SK-N-DZ (cell line): ENCODE measurements around the gene CLPSL1. TPM values are rescaled to one million over a fixed set of nuclear protein-coding genes. Genes with fewer than 3 reads are reported as not detected.
"Not testable (repeated sequence)": the region's sequence is repeated elsewhere in the genome, so short reads cannot be mapped to it uniquely, and the experiment has no call there.

Experiments
- DNase-seq: peaks from one replicate; pipeline ENCODE4 v3.0.0-alpha.2; 2015; ENCODE audit warnings: low spot score
- polyA plus RNA-seq, 2 experiments: library from polyadenylated mRNA; depleted of rRNA; stranded (reverse); fragments of >200 nt; gene quantifications; 2 replicates each; pipeline ENCODE4 v1.2.3, GENCODE V29; 2014

CLPSL1 gene, protein sequence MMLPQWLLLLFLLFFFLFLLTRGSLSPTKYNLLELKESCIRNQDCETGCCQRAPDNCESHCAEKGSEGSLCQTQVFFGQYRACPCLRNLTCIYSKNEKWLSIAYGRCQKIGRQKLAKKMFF
- not detected in 2 replicates for polyA plus RNA-seq (2014; cell fraction: cytosol; rRNA removed)
- polyA plus RNA-seq (2014; cell fraction: nucleus; rRNA removed) = not detected in 2 replicates

DNA sequence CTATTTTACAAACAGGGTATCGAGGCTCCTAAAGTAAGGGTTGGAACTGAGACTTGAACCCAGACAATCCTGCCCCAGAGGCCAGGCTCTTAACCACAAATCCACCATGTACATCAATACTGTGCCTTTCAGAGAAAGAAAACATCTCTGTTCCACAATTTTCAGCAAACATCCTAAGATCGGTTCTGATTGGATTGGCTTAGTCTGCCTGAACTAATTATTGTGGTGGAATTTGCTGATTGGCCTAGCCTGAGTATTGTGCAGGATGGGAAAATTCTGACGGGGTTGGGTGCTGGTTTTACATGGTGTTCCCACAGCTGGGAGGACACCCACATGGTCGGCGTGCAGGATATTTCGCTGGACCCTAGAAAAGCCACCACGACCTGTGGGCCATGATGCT, at the start of gene CLPSL1:
CLPSL1 (plus strand) TSS at position 301 of the 400 bp plus-strand sequence; CDS start at position 393, 92 bp downstream.
- no peak for DNase-seq

DNA sequence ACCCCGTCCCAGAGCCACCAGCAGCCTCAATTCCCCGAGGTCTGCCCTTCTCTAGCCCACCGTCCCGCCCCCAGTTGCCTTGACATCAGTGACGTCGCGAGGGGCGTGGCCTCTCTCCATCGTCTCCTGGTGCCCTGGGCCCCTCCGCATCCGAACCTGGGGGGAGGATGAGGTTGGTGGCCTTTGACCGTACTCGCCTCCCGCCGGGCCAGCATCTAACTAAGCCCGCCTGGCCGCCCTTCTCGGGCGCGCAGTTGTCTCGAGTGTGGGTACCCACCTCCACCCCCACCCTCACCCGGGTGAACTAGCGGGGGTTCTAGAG, 49.4 kb upstream of the CLPSL1 start:
- DNase-seq = peak; percentile 95

DNA sequence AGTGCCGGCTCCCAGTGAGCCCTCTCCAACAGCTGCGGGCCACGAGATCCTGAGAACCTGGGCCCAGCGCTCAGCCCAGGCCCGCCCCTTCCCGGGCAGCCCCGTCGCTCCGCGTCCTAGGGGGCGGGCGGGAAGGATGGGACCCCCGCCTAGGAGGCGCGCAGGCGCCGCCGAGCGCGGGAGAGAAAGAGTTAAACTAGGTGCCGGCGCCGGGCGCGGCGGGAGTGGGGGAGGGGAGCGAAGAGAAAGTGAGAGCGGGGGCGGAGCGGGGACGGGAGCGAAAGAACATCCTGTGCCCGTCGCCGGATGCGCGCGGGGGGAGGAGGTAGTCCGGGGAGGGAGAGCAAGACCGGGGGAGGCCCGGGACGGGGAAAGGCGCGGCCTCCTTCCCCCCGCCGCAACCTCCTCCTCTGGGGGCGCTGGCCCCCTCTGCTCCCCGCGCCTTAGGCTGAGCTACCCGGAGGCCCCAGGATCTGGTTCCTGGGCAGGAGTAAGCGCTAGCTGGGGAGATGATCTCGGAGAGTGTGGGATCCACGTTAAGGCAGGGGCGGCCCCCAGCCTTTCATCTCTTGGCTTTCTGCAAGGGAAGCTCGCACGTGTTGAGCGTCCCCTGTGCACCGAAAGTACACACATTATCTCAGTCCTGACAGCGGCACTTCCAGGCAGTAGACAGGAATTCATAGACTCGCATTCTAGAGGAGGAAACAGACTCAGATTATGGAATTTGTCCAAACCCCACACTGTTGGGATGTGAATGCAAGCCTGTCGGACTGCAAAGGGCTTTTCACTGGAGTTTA, 48.9 kb upstream of the CLPSL1 start:
- DNase-seq = peak; percentile 90

DNA sequence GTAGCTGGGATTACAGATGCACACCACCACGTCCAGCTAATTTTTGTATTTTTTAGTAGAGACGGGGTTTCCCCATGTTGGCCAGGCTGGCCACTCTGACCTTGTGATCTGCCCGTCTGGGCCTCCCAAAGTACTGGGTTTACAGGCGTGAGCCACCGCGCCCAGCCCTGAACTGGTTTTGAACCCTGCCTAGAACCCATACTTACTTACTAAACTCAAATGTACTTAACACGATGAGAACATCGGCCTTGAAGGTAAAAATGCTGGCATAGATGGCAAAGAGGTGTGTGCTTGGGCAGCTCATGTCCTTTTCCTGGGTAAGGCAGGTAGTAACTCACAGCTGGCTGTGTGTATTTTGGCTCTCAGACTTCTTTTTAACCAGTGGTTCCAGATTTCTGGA, 47.2 kb upstream of the CLPSL1 start:
- DNase-seq = no peak

DNA sequence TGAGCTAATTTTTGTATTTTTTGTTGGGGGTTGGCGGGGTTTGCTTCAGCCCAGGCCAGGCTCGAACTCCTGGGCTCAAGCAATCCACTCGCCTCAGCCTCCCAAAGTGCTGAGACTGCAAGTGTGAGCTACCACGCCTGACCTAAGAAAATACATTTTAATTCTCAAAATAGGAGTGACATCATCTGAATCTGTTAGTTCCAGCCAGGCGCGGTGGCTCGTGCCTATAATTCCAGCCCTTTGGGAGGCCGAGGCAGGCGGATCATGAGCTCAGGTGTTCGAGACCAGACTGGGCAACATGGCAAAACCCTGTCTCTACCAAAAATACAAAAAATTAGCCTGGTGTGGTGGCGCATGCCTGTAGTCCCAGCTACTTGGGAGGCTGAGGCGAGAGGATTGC, 46.5 kb upstream of the CLPSL1 start:
- not testable (repeated sequence) for DNase-seq

DNA sequence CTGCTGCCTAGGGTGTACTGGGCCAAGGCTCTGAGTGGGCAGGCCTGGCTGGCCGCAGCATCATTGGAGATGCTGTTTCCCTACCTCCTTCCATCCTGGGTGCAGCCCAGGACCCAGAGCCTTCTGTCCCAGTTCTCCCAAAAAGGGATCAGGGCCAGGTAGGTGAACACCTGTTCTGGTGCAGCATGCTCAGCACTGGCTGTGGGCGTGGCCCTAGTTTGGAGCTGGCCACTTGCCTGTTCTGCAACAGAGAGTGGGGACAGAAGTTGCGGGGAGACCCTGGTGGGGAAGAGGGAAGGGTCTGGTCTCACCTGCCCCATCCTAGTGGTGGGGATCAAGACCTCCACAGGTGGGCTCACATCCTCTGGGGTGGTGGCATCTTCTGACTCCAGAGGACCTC, 45.4 kb upstream of the CLPSL1 start:
- DNase-seq = no peak

DNA sequence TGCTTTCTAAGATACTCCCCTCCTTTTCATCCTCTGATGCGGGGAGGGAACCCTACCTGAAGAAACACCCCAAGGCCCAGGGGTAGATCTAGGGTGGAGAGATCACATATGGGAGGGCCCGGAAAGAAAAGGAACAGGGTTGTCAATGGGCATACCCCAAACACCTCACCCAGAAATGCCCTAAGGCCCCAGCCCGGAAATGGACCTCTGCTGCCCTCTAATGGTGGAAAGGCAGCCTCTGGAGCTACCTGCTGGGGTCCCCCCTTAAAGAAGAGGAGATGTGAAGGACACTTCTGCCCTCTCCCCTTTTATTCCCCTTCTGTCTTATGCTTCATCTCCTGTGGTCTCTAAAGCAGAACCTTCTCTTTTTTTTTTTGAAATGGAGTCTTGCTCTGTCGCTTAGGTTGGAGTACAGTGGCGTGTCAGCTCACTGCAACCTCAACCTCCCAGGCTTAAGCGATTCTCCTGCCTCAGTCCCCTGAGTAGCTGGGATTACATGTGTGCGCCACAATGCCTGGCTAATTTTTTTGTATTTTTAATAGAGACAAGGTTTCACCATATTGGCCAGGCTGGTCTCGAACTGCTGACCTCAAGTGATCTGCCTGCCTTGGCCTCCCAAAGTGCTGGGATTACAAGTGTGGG, 44.4 kb upstream of the CLPSL1 start:
- peak; percentile 78 for DNase-seq

DNA sequence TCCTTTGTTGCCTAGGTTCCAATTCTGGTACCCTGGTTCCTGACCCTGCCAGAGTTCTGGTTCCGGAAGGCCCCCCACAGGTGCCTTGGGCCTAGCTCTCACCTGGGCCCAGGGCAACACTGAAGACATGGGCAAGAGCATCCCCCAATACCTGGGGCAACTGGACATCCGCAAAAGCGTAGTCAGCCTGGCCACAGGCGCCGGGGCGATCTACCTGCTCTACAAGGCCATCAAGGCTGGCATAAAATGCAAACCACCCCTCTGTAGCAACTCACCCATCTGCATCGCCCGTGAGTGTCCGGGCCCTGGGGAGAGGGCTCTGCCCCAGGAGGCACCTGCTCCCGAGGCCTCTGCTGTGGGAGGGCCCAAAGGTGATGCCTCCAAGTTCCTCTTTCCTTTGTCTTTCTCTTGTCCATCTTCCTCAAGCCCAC, 43.8 kb upstream of the CLPSL1 start, which contains the start of gene ARMC12:
ARMC12 (plus strand) TSS at position 51 of the 431 bp plus-strand sequence; CDS start at position 128, 77 bp downstream.
- DNase-seq = no peak

DNA sequence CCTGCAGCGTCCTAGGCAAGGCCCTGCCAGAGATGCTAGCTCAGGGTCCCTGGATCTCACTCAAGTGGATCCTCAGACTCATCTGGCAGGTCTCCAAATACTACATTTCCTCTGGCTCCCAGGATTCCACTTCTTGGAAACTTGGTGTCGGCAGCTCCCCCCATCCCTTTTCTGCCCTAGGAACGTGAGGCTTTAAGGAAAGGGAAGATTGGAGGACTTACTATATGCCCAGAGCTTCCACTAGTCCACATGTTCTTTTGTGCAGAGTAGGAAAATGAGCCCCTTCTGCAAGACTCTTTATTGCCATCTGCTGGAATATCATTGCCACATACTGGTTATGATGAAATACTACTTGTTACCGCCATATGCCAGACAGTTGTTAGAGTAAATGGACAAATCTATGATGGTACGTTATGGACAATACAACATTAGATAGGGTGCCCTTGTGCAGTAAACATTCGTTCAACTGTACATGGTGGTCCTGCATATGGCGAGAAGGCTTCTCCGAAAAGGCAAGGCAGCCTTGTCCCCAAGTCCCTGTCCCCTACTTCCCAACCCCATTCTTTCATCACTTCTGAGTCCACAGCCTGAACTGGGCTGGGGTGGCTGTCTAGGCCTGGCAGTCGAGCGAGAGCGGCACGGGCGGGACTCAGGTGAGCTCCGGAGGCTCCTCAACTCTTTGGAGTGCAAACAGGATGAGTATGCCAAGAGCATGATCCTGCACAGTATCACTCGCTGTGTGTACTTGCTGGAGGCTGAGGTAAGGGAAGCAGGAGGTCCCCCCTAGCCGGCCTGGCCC, 43.2 kb upstream of the CLPSL1 start:
- peak; percentile 87 for DNase-seq

DNA sequence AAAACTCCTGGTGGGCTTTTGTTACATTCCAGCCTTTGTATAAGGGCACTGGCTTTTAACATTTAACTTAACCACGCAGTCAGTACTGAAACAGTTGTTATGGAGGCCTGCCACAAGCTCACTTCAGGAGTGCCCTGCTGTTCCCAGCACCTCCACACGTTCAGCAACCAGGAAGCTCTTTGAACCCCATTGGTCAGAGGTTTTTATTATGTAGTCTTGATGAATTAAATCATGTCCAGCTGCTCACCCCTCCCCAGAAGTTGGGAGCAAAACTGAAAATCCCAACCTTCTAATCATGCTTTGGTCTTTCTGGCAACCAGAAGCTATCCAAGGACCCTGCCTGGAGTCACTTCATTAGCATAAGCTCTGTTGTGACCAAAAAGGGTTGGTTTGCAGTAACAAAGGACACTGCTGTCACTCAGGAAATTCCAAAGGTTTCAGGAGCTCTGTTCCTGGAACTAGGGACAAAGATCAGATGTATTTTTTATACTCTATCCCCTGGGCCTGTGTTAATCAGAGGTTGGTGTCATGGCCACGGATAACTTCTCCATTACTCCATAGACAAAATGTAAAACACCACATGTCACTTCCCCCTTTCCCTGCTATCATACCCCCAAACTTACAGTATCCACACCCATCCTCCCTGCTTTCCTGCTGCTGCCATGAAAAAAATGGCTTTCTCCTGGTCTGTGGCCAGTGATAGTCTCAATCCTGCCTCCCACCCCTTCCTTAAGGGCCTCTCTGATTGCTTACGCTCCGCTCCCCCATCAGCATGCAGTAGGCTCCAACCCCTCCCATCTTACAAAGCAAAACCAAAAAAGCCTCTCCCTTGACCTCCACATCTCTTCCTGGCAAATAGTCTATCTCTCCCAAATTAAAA, 40.9 kb upstream of the CLPSL1 start:
- no peak for DNase-seq

DNA sequence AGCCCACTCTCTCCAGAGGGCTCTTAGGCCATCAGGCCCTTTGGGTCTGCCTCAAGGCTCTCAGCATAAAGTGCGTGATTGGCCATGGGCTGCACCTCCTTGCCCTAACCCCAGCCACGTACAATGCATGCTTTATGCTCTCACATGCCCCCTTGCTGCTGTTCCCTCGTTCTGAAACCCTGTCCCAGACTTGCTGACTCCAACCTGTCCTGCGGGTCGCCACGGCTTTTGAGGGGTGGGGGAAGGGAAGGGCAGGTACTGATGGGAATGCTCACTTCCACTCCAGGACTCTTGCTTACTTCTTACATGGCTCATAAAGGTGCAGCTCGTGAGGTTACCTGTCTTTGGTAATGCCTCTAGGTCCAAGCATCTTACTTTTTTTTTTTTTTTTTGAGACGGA, 38.0 kb upstream of the CLPSL1 start:
- no peak for DNase-seq

DNA sequence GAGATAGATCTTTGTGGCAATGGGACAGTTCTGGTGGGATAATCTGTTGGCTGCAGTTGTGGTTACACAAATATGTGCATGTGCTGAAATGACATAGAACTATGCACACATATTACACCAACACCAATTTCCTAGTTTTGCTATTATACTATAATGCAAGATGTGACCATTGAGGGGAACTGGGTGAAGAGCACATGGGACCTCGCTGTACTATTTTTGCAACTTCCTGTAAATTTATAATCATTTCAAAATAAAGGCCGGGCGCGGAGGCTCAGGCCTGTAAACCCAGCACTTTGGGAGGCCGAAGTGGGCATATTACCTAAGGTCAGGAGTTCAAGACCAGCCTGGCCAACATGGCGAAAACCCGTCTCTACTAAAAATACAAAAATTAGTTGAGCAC, 35.3 kb upstream of the CLPSL1 start:
- no peak for DNase-seq

DNA sequence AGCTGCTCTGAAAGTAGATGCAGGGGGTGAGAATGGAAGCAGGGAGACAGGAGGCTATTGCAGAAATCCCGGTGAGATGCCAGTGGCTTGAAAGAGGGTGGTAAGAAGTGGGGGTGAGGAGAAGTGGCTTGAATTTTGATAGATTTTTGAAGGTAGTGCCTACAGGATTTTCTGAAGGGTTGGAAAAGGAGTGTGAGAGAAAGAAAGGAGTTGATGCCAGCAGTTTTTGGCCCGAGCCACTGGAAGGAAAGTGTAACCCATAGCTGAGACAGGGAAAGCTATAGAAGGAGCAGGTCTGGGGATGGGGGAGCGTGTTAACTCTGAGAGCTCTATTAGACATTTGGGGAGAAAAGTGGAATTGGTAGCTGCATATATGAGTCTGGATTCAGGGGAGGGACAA, 34.3 kb upstream of the CLPSL1 start:
- DNase-seq = no peak

DNA sequence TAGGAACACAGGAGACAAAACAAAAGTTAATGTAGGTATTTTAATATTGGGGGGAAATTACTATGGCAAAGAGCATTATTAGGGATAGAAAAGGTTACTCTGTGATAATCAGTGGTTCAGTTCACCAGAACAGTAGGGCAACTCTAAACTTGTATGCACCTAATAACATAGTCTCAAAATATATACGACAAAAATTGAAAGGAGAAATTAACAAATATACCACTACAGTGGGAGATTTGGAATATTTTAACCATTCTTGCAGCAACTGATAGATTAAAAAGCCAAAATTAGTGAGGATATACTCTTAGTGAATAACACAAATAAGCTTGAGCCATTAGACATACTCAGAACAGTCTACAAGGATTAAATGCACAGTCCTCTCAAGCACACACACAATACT, 32.9 kb upstream of the CLPSL1 start:
- DNase-seq = no peak

DNA sequence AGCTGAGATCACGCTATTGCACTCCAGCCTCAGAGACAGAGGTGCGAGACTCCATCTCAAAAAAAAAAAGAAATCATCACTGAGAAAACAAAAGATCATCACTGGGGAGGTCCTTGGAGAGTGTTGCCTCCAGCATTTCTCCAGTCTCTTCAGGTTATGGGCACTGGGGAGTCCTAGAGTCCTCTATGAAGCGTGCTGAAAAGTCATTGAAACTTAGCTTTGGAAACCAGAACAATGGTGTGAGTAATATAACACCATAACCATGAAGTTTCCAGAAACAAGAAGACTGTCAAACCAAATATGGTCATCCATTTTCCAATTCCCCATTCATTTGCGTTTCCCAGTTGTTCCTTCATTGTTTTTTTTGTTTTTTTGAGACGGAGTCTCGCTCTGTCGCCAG, 30.3 kb upstream of the CLPSL1 start:
- no peak for DNase-seq

DNA sequence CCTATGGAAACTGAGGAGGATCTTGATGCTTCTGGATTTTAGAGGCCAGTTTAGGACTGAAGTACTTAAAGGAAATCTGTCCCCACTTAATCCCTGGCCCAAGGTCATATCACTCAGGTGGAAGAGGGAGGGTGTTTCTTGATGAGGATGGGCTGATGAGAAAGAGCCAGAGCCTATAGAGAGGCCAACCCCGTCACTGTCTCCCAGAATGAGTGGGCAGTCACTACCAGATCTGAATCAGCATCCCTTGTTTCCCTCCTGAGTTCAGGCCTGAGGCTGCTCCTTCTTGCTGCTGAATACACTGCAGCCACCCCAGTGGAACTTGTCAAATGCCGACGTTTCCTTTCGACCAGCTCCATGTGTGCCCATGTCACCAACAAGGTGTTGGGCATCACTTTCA, 29.2 kb upstream of the CLPSL1 start:
- no peak for DNase-seq

DNA sequence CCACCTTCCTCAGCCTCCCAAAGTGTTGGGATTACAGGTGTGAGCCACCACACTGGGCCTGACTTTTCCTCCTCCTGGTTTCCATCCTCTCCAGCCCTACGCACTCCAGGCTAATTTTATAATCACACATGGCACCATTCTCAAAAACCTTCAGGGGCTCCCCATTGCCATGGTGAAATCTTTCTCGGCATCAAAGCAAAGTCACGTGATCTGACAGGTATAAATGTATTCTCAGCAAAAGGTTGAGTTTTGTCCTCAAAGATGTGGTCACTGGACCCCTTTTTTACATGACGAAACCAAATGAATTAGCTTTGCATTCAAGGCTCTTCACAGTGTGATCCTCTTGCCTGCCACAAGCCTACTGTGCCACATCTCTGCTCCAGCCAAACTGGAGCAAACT, 28.5 kb upstream of the CLPSL1 start:
- no peak for DNase-seq

DNA sequence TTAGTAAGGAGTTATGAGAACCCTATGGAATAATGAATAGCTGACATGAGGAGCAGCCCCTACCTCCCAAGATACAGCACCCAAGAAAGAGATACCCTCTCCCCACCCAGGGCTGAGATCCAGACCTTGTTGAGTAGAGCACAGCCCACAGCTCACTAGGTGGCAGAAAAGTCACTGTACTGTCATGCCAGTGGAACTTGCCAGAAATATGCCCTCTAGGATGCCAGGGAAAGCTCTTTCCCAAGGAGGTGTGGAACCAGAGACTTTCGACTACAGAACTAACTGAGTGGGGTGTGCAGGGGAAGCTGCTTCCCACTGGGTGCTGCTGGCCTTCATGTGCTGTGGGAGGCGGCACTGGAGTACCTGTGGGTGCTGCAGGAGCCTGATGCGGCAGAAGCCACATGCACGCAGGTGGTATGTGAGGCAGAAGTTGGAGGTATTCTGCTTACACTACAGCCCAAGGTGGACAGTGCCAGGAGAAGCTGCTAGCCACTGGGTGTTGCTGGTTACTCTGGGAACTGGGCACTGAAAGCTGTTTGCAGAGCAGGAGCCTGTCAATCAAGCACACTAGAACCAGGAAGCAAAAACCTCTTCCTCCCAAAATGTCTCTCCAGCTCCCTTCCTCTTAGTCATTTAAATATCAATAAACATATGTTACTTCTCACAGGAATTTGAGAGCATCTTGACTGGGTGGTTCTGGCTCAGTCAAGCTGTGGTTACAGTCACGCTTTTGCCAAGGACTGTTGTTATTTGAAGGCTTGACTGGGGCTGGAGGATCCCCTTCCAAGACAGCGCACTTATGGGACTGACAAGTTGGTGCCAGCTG, 26.2 kb upstream of the CLPSL1 start:
- DNase-seq = no peak

DNA sequence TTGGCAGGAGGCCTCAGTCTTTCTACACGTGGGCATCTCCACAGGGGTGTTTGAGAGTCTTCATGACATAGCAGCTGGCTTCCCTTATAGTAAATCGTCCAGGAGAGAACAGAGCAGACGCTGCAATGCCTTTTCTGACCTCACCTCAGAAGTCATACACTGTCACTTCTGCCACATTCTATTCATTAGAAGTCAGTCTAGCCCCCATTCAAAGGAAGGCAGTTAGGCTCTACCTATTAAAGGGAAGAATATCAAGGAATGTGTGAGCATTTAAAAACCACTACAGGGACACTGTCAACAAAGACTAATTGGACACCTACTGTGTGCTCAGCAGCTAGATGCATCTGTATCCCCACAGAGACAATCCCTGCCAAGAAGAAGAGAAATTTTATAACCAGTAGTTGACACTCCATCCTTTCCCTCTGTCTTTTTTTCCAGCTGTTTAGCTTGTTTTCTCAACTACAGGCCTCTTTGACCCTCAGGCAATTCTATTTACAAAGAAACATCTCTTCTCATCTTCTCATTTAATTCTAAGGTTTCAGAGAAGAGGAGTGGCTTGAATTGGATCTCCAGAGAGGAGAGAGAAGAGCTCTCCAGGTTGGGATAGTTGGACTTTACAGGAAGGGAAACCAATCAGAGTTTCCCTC, 25.4 kb upstream of the CLPSL1 start:
- no peak for DNase-seq
